ENCODE measurements around the gene RPUSD3.
A peak's percentile ranks its signal among the peaks of the same experiment; 100 is the strongest.

RPUSD3 gene, protein sequence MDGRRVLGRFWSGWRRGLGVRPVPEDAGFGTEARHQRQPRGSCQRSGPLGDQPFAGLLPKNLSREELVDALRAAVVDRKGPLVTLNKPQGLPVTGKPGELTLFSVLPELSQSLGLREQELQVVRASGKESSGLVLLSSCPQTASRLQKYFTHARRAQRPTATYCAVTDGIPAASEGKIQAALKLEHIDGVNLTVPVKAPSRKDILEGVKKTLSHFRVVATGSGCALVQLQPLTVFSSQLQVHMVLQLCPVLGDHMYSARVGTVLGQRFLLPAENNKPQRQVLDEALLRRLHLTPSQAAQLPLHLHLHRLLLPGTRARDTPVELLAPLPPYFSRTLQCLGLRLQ

DNA sequence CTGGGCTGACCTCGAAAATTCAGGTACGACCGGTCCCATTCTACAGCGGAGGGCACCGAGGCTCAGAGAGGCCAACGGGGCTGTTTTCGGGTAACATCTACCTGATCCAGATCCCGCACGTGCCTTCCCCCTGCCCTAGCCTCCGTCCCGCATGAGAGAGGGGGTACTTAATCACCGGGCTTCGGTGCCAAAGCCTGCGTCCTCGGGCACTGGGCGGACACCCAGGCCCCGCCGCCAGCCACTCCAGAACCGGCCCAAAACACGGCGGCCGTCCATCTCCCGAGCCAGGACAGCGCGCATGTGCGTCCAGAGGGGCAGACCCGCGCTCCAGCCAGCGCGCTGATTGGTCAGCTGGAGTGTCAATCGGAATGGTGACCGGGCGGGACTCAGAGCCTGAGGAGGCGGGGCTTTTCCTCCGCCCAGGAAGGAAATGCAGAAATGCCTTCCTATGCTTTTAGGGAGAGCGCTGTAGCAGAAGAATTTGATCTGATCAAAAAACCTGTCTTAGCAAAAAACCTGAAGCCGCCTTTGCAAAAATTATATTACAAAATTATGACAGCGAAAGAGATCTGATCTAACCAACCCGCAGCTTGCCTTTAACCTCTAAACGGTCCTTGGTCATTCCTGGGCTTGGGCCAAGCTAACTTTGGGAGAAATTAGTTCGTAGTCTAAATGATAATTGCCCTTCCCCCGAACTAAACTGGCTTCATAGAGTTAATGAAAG is at the start of gene RPUSD3:
RPUSD3 (minus strand) TSS at position 294 of the 724 bp plus-strand sequence; CDS start at position 276, 18 bp downstream.
- 0 out of 2 replicates have a peak, but pooled peaks have one; percentile 12 for TF ChIP-seq ZFX (IDR thresholded peaks at IDR 0.05)
- TF ChIP-seq, protein P1, sequence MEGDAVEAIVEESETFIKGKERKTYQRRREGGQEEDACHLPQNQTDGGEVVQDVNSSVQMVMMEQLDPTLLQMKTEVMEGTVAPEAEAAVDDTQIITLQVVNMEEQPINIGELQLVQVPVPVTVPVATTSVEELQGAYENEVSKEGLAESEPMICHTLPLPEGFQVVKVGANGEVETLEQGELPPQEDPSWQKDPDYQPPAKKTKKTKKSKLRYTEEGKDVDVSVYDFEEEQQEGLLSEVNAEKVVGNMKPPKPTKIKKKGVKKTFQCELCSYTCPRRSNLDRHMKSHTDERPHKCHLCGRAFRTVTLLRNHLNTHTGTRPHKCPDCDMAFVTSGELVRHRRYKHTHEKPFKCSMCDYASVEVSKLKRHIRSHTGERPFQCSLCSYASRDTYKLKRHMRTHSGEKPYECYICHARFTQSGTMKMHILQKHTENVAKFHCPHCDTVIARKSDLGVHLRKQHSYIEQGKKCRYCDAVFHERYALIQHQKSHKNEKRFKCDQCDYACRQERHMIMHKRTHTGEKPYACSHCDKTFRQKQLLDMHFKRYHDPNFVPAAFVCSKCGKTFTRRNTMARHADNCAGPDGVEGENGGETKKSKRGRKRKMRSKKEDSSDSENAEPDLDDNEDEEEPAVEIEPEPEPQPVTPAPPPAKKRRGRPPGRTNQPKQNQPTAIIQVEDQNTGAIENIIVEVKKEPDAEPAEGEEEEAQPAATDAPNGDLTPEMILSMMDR (conservative IDR thresholded peaks at IDR 0.05): no peak
- peak within 1 kb of the TSS; percentile 75 for H3K27ac ChIP-seq

DNA sequence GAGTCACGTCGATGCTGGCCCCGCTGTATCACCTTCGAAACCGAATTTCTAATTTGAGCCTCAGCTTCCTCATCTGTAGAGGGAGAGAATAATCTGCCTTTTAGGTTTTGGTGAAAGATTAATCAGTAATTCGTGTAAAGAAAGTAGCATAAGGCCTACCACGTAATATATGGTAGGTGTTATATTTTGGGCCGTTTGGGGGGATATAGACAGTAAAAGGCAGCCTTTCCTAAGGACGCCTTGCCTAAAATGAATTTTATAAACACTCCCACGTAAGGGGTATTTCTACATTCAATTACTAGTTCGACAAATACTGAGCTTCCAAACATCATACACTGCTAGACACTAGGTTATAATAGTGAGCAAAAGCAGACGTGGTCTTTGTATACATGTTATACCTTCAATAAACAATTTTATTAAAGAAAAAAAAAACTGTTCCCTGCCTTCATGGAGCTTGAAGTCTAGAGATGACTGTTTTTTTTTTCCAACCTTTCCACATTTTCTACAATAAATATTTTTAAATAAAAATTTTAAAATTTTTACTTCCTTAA is 47.3 kb upstream of the RPUSD3 start:
- TF ChIP-seq, protein P1 (conservative IDR thresholded peaks at IDR 0.05): no peak
- no peak for TF ChIP-seq ZFX (IDR thresholded peaks at IDR 0.05)
- peak overlapping the region; percentile 95 for H3K27ac ChIP-seq

DNA sequence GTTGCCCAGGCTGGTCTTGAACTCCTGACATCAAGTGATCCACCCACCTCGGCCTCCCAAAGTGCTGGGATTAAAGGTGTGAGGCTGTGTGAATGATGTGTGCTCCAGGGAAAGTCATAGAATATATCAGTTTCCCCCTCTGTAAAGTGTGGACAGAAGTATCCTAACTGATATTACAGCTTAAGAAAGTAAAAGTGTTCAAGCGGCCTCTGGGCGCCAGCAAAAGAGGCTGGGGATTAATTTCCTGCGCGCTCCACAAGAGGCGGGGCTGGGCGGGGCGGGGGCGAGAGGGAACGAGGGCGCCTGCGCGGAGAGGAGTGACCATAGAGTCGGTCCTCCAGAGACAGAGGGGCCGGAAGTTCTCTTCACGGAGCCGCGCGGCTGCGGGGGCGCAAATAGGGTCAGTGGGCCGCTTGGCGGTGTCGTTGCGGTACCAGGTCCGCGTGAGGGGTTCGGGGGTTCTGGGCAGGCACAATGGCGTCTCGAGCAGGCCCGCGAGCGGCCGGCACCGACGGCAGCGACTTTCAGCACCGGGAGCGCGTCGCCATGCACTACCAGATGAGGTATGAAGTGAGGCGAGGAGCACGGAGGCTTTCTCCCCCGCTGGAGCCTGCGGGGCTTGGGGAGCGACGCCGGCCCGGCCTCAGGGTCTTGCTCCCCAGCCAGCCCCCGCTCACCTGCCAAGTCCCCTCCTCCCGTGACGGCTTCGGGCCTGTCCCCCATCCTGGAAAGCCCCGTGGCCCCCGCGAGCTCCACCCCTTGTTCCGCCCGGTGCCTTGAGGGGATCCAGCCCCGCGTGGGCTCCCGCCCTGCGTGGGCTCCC is 46.7 kb upstream of the RPUSD3 start, which contains the start of gene JAGN1:
JAGN1 (plus strand) TSS at position 362 of the 823 bp plus-strand sequence; CDS start at position 475, 113 bp downstream.
- H3K27ac ChIP-seq: peak within 1 kb of the TSS; percentile 95
- peak; percentile 75 for TF ChIP-seq ZFX (IDR thresholded peaks at IDR 0.05)
- TF ChIP-seq, protein P1 (conservative IDR thresholded peaks at IDR 0.05): no peak

DNA sequence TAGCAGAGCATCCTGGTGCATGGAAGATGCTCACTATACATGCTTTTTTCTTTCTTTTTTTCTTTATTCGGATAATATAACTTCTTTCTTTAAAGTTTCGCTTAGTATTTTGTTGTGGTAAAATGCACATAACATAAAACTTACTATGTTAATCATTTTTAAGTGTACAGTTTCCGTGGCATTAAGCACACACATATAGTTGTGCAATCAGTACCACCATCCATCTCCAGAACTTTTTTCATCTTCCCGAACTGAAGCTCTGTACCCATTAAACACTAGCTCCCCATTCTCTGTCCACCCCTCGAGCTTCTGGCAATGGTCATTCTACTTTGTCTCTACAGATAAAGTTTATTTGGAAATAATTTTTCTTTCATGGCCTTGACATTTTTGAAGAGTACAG is 45.6 kb upstream of the RPUSD3 start:
- TF ChIP-seq, protein P1 (conservative IDR thresholded peaks at IDR 0.05): no peak
- TF ChIP-seq ZFX (IDR thresholded peaks at IDR 0.05): no peak
- no peak overlapping the region for H3K27ac ChIP-seq

DNA sequence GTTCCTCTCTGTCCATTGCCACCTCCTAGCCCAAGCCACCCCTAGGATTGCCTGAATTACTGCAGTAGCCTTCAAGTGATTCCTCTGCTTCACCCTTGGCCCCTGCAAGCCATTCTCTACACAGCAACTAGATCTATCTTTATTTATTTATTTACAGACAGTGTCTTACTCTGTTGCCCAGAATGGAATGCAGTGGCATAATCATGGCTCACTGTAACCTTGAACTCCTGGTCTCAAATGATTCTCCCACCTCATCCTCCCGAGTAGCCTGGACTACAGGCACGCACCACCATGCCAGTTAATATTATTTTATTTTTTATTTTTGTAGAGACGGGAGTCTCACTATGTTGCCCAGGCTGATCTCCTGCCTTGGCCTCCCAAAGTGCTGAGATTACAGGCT is 44.7 kb upstream of the RPUSD3 start:
- H3K27ac ChIP-seq: no peak overlapping the region
- TF ChIP-seq ZFX (IDR thresholded peaks at IDR 0.05): no peak
- TF ChIP-seq, protein P1 (conservative IDR thresholded peaks at IDR 0.05): no peak

DNA sequence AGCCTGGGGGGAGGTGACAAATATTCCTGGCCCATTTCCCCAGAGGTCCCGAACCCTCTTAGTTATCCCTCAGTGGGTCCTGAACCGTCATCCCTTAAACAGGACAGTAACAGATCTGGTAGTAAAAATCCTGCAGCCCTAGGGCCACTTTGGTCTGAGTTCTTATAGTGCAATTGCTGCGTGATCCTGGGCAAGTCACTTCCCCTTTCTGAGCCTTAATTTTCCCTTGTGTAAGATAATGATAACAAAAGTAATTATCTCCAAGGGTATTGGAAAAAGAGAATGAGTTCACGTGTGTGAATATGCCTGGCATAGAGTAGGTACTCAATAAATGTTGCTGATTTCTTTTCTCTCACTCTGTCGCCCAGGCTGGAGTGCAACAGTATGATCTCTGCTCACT is 43.7 kb upstream of the RPUSD3 start:
- no peak for TF ChIP-seq ZFX (IDR thresholded peaks at IDR 0.05)
- TF ChIP-seq, protein P1 (conservative IDR thresholded peaks at IDR 0.05): no peak
- H3K27ac ChIP-seq: no peak overlapping the region

All from C4-2B (cell line).